ENCODE results near the gene TRIM52. TPM values are rescaled to one million over a fixed set of nuclear protein-coding genes. Genes with fewer than 3 reads are reported as not detected.
A peak's percentile ranks its signal among the peaks of the same experiment; 100 is the strongest.

TRIM52 gene
- total RNA-seq, 1 donor from 2014 or later: 9.4 TPM

- no peak for DNase-seq (ENCODE audit: low spot score)
- Histone ChIP-seq H3K36me3 (peaks cover 17% of the 10 kb centered on the region), H4K20me1 (ENCODE audit: low read depth) (peaks cover 76% of the 10 kb centered on the region), H3K4me1 (peaks cover 9% of the 10 kb centered on the region), H3K27me3 (no peaks in the 10 kb centered on the region), H2AFZ (replicated peaks) (no peak overlapping the region), H3K4me3 (no peak overlapping the region), H3K79me2 (ENCODE audit: low read depth) (peaks cover 42% of the 10 kb centered on the region), H3K4me2 (no peak overlapping the region), H3K27ac (peak overlapping the region; percentile 70), H3K9me3 (ENCODE audit: low read depth) (no peaks in the 10 kb centered on the region), H3F3A (ENCODE audit: low read depth) (peaks cover 84% of the 10 kb centered on the region), H3K9ac (peak overlapping the region; percentile 27)
- no peak overlapping the region for H3K4me3 Mint-ChIP-seq
- TF ChIP-seq CTCF (IDR thresholded peaks at IDR 0.05) (no peak), EZH2phosphoT487 (IDR thresholded peaks at IDR 0.05) (no peak), EZH2 (IDR thresholded peaks at IDR 0.05) (no peak)
- H3K9me3 Mint-ChIP-seq: no peaks in the 10 kb centered on the region
- H3K4me1 Mint-ChIP-seq: peaks cover 12% of the 10 kb centered on the region
- H3K27ac Mint-ChIP-seq: no peak overlapping the region
- H3K27me3 Mint-ChIP-seq (ENCODE audit: insufficient read depth, low read depth): peaks cover 7% of the 10 kb centered on the region
- peaks cover 47% of the 10 kb centered on the region for H3K36me3 Mint-ChIP-seq
Measured at GRCh38 chr5:181236954-181237641, 23.8 kb downstream of the TRIM52 start.

- H3K4me3 ChIP-seq: no peak overlapping the region
- peaks cover 35% of the 10 kb centered on the region for H3K79me2 ChIP-seq (ENCODE audit: low read depth)
- no peak for TF ChIP-seq EZH2 (IDR thresholded peaks at IDR 0.05)
- TF ChIP-seq CTCF (IDR thresholded peaks at IDR 0.05): no peak
- no peak for TF ChIP-seq EZH2phosphoT487 (IDR thresholded peaks at IDR 0.05)
- no peak overlapping the region for H3K4me2 ChIP-seq
- H4K20me1 ChIP-seq (ENCODE audit: low read depth): peaks cover 70% of the 10 kb centered on the region
- H3K9me3 ChIP-seq (ENCODE audit: low read depth): no peaks in the 10 kb centered on the region
- H3K27me3 Mint-ChIP-seq (ENCODE audit: insufficient read depth, low read depth): peaks cover 7% of the 10 kb centered on the region
- H3K36me3 ChIP-seq: peaks cover 12% of the 10 kb centered on the region
- DNase-seq (ENCODE audit: low spot score): no peak
- H3K27ac Mint-ChIP-seq: no peak overlapping the region
- no peak overlapping the region for H2AFZ ChIP-seq (replicated peaks)
- H3K4me1 Mint-ChIP-seq: peaks cover 6% of the 10 kb centered on the region
- H3K27me3 ChIP-seq: no peaks in the 10 kb centered on the region
- H3K4me3 Mint-ChIP-seq: no peak overlapping the region
- no peak overlapping the region for H3K9ac ChIP-seq
- H3K4me1 ChIP-seq: peaks cover 3% of the 10 kb centered on the region
- H3K9me3 Mint-ChIP-seq: no peaks in the 10 kb centered on the region
- H3K36me3 Mint-ChIP-seq: peaks cover 44% of the 10 kb centered on the region
- H3F3A ChIP-seq (ENCODE audit: low read depth): peaks cover 78% of the 10 kb centered on the region
- H3K27ac ChIP-seq: peak overlapping the region; percentile 70
Measured at GRCh38 chr5:181236471-181236870, 24.5 kb downstream of the TRIM52 start.

- H3K27ac Mint-ChIP-seq: no peak overlapping the region
- Histone ChIP-seq H3K9ac (no peak overlapping the region), H3K36me3 (peaks cover 11% of the 10 kb centered on the region), H3K4me1 (no peaks in the 10 kb centered on the region), H3K9me3 (ENCODE audit: low read depth) (no peaks in the 10 kb centered on the region), H4K20me1 (ENCODE audit: low read depth) (peaks cover 64% of the 10 kb centered on the region), H3K79me2 (ENCODE audit: low read depth) (peaks cover 29% of the 10 kb centered on the region), H3K27ac (peak overlapping the region; percentile 87), H3K27me3 (no peaks in the 10 kb centered on the region), H3K4me2 (no peak overlapping the region), H3F3A (ENCODE audit: low read depth) (peaks cover 71% of the 10 kb centered on the region), H2AFZ (replicated peaks) (no peak overlapping the region), H3K4me3 (no peak overlapping the region)
- no peak for DNase-seq (ENCODE audit: low spot score)
- TF ChIP-seq CTCF (IDR thresholded peaks at IDR 0.05) (no peak), EZH2 (IDR thresholded peaks at IDR 0.05) (no peak), EZH2phosphoT487 (IDR thresholded peaks at IDR 0.05) (no peak)
- H3K4me1 Mint-ChIP-seq: peaks cover 5% of the 10 kb centered on the region
- no peaks in the 10 kb centered on the region for H3K9me3 Mint-ChIP-seq
- H3K27me3 Mint-ChIP-seq (ENCODE audit: insufficient read depth, low read depth): peaks cover 4% of the 10 kb centered on the region
- H3K4me3 Mint-ChIP-seq: no peak overlapping the region
- peaks cover 45% of the 10 kb centered on the region for H3K36me3 Mint-ChIP-seq
Measured at GRCh38 chr5:181235689-181236366, 25.1 kb downstream of the TRIM52 start.

Data from neural progenitor cell (in vitro differentiated cells).